Smooth muscle cell (in vitro differentiated cells): ENCODE measurements around the gene EPHA10. TPM values are rescaled to one million over a fixed set of nuclear protein-coding genes. Genes with fewer than 3 reads are reported as not detected.

Experiments used
- DNase-seq: peaks from one replicate; lab custom pipeline; 2025; ENCODE audit not compliant: unreplicated experiment; lab: John Stamatoyannopoulos, UW
- H2AFZ ChIP-seq: fragments of 200-600 bp; sonication (generic); 2 replicates; pipeline ENCODE4 v1.6.0; 2016; ENCODE audit warnings: antibody characterized with exemption, low read depth, mild to moderate bottlenecking
- H3F3A ChIP-seq: fragments of 200-600 bp; sonication (generic); 2 replicates; pipeline ENCODE4 v1.6.0; 2017; ENCODE audit warnings: antibody characterized with exemption, low read depth
- H3K27ac ChIP-seq: fragments of 200-600 bp; sonication (generic); 2 replicates; pipeline ENCODE4 v1.5.1; 2016; ENCODE audit warnings: low read depth, mild to moderate bottlenecking
- H3K27me3 ChIP-seq: fragments of 200-600 bp; sonication (generic); 2 replicates; pipeline ENCODE4 v1.6.1; 2016; ENCODE audit warnings: low read depth, mild to moderate bottlenecking
- H3K36me3 ChIP-seq: fragments of 200-600 bp; sonication (generic); 2 replicates; pipeline ENCODE4 v1.5.1; 2016; ENCODE audit warnings: low read depth
- H3K4me1 ChIP-seq: fragments of 200-600 bp; sonication (generic); 2 replicates; pipeline ENCODE4 v1.5.1; 2016; ENCODE audit warnings: low read depth
- H3K4me2 ChIP-seq: fragments of 200-600 bp; sonication (generic); 2 replicates; pipeline ENCODE4 v1.6.0; 2016; ENCODE audit warnings: mild to moderate bottlenecking
- H3K4me3 ChIP-seq: fragments of 200-600 bp; sonication (generic); 2 replicates; pipeline ENCODE4 v1.5.1; 2016; ENCODE audit warnings: mild to moderate bottlenecking
- H3K79me2 ChIP-seq: fragments of 200-600 bp; sonication (generic); 2 replicates; pipeline ENCODE4 v1.6.0; 2016; ENCODE audit warnings: low read depth, mild to moderate bottlenecking
- H3K9ac ChIP-seq: fragments of 200-600 bp; sonication (generic); 2 replicates; pipeline ENCODE4 v1.6.0; 2016; ENCODE audit warnings: low read depth
- H3K9me3 ChIP-seq: fragments of 200-600 bp; sonication (generic); replicated peaks from 2 replicates; pipeline ENCODE4 v1.5.1; 2016; ENCODE audit warnings: low read depth
- H4K20me1 ChIP-seq: fragments of 200-600 bp; sonication (generic); 2 replicates; pipeline ENCODE4 v1.6.0; 2016; ENCODE audit warnings: low read depth
- WGBS: methylation state at CpG from one replicate; pipeline ENCODE4 v1.1.7; 2016; ENCODE audit warnings: low lambda C conversion rate; 5-methylcytosine and 5-hydroxymethylcytosine counted together
- polyA plus RNA-seq: library from polyadenylated mRNA; unstranded; fragments of >200 nt; fragmentation: Nextera tagmentation; extraction: Ambion mirVana; gene quantifications from 2 replicates; pipeline ENCODE4 v1.2.1, GENCODE V29; 2016
- total RNA-seq: library from RNA; depleted of rRNA; stranded (reverse); fragments of >200 nt; gene quantifications from 2 replicates; pipeline ENCODE4 v1.2.3, GENCODE V29; 2014
- TF ChIP-seq, protein P1 (sequence below): fragments of 200-600 bp; sonication (generic); IDR thresholded peaks from 2 replicates; pipeline ENCODE4 v1.5.1; 2017; ENCODE audit warnings: borderline replicate concordance, mild to moderate bottlenecking, antibody characterized with exemption; ENCODE audit not compliant: insufficient read depth, poor library complexity, severe bottlenecking

The EPHA10 gene
- total and polyA plus RNA-seq, 2 experiments from 2014 or later: not detected

GRCh38 chr1:37809942-37810341 is 45.0 kb upstream of the EPHA10 start:
- DNase-seq: no peak
- H2AFZ ChIP-seq: no peak overlapping the region
- 86% methylated on average over 2 of the region's 2 CpGs for WGBS
- H3K27me3 ChIP-seq: no peaks in the 10 kb centered on the region
- H3K9me3 ChIP-seq: no peaks in the 10 kb centered on the region
- H3K27ac ChIP-seq: peak overlapping the region; percentile 83
- no peak overlapping the region for H3K4me3 ChIP-seq
- TF ChIP-seq, protein P1, sequence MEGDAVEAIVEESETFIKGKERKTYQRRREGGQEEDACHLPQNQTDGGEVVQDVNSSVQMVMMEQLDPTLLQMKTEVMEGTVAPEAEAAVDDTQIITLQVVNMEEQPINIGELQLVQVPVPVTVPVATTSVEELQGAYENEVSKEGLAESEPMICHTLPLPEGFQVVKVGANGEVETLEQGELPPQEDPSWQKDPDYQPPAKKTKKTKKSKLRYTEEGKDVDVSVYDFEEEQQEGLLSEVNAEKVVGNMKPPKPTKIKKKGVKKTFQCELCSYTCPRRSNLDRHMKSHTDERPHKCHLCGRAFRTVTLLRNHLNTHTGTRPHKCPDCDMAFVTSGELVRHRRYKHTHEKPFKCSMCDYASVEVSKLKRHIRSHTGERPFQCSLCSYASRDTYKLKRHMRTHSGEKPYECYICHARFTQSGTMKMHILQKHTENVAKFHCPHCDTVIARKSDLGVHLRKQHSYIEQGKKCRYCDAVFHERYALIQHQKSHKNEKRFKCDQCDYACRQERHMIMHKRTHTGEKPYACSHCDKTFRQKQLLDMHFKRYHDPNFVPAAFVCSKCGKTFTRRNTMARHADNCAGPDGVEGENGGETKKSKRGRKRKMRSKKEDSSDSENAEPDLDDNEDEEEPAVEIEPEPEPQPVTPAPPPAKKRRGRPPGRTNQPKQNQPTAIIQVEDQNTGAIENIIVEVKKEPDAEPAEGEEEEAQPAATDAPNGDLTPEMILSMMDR: no peak
- H4K20me1 ChIP-seq: peaks cover 35% of the 10 kb centered on the region
- no peak overlapping the region for H3K4me2 ChIP-seq
- H3K9ac ChIP-seq: no peak overlapping the region
- H3F3A ChIP-seq: peaks cover 11% of the 10 kb centered on the region
- H3K79me2 ChIP-seq: peaks cover 25% of the 10 kb centered on the region
- peaks cover 15% of the 10 kb centered on the region for H3K4me1 ChIP-seq
- H3K36me3 ChIP-seq: peaks cover 9% of the 10 kb centered on the region

DNA sequence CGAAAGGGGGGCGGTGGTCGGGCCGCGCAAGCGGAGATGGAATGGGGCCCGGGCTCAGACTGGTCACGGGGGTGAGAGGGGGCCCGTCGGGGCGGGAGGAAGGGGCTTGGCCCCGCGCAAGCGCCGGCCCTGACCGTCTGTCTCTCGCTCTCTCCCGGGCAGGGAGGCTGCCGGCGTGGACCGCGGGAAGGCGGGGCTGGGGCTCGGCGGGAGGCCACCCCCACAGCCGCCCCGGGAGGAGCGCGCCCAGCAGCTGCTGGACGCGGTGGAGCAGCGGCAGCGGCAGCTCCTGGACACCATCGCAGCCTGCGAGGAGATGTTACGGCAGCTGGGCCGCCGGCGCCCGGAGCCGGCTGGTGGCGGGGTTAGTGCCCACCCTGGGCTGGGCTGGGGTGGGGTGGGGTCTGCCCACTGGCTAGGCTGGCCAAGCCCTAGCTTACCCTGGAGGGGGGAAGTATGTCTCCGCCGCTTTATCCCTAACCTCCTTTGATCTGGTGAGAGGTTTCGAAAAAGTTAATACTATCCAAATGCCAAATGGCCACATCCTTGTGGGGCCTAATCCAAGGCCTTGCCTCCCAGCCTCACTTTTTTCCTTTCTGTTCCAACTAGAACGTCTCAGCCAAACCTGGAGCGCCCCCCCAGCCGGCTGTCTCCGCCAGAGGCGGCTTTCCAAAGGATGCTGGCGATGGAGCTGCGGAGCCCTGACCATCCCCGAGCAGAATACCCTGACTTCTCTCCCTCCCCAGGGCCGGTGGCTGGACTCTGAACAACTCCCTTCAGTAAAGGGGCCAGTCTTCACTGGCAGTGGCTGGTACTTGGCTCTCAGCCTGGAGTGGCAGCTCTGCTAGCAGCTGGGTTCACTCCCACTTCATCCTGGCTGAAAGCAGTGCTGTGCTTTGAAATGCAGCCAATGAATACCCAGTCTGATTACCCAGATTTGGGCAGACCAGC is 43.7 kb upstream of the EPHA10 start:
- TF ChIP-seq, protein P1: no peak
- peaks cover 6% of the 10 kb centered on the region for H3K36me3 ChIP-seq
- H4K20me1 ChIP-seq: peaks cover 46% of the 10 kb centered on the region
- H3K4me2 ChIP-seq: peak overlapping the region; percentile 97
- H2AFZ ChIP-seq: no peak overlapping the region
- no peaks in the 10 kb centered on the region for H3K9me3 ChIP-seq
- H3K79me2 ChIP-seq: peaks cover 25% of the 10 kb centered on the region
- peaks cover 20% of the 10 kb centered on the region for H3F3A ChIP-seq
- no peaks in the 10 kb centered on the region for H3K27me3 ChIP-seq
- H3K9ac ChIP-seq: peak overlapping the region; percentile 87
- H3K4me3 ChIP-seq: peak overlapping the region; percentile 80
- H3K27ac ChIP-seq: peak overlapping the region; percentile 83
- DNase-seq: peak; percentile 95
- peaks cover 15% of the 10 kb centered on the region for H3K4me1 ChIP-seq
- 3% methylated on average over 27 of the region's 54 CpGs for WGBS

DNA sequence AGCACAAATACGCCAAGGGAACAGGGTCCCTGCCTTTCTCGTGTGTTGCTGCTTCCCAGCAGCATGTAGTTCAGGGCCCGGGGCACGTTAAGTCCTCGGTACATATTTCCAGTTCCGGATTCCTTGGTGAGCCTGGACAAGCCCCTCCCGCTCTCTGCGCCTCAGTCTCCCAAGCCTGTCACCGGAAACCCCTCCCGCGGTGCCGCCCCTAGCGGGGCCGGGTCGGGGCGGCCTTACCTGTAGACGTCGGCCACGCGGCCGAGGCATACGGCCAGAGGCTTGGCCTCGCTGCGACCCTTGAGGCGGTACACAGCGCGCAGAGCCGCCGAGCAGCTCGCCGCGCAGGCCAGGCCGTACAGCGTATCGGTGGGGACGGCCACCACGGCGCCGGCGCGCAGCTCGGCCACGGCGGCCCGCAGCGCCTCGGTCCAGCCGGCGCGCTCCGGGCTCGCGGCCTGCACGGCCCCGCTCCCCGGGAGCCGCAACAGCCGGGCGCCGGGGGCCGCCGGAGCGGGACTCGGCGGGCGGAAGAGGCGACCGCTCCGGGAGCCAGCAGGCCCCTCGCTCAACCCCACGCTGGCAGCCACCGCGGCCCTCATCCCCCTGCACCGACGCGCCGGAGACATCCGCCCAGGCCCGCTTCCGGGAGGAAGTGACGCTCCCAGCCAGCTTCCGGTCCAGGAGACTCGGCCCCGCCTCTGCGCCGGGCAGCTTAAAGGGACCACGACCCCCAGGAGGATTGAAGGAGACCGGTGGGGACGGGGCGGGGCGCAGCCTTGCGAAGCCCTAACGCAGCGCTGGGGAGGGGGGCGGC is 42.8 kb upstream of the EPHA10 start, which contains the start of the genes C1orf122 and YRDC:
Gene C1orf122, plus strand, starts transcription at position 236 of the 814 bp plus-strand sequence. CDS start 615 bp downstream, outside the sequence.
Gene YRDC, minus strand, starts transcription at position 654 of the 814 bp plus-strand sequence. Its CDS starts 28 bp downstream, at position 626.
- peaks cover 47% of the 10 kb centered on the region for H4K20me1 ChIP-seq
- H3K79me2 ChIP-seq: peaks cover 25% of the 10 kb centered on the region
- DNase-seq: peak; percentile 95

More for the DNA sequence above, 42.8 kb upstream of the EPHA10 start, which contains the start of the genes C1orf122 and YRDC:
- H3K4me3 ChIP-seq: peak within 1 kb of the TSS; percentile 80
- H3K9me3 ChIP-seq: no peaks in the 10 kb centered on the region
- no peaks in the 10 kb centered on the region for H3K27me3 ChIP-seq
- H3F3A ChIP-seq: peaks cover 24% of the 10 kb centered on the region
- peak within 1 kb of the TSS; percentile 87 for H3K9ac ChIP-seq
- peak within 1 kb of the TSS; percentile 97 for H3K4me2 ChIP-seq
- H3K27ac ChIP-seq: peak within 1 kb of the TSS; percentile 83
- H3K4me1 ChIP-seq: peaks cover 15% of the 10 kb centered on the region
- H2AFZ ChIP-seq: no peak within 1 kb of the TSS
- peaks cover 11% of the 10 kb centered on the region for H3K36me3 ChIP-seq
- TF ChIP-seq, protein P1: no peak
- under 1% methylated on average over 76 of the region's 95 CpGs for WGBS
